ENCODE data around the gene MAP2K6.

- TF ChIP-seq CTCF (IDR thresholded peaks at IDR 0.05) (no peak), POLR2A (IDR thresholded peaks at IDR 0.05) (no peak)
Observed at GRCh38 chr17:69501591-69502468, 87.3 kb downstream of the MAP2K6 start.
